ENCODE data around the gene FYCO1. TPM values are rescaled to one million over a fixed set of nuclear protein-coding genes. Genes with fewer than 3 reads are reported as not detected.

FYCO1 gene
- total and polyA plus RNA-seq, 9 of the 15 experiments (the other 6 are each of a cell fraction or from before 2014, with no cell fraction given), result 2.1 to 13.8 (median 7.4) TPM

- TF ChIP-seq HMG20A (CRISPR knock-in tag; conservative IDR thresholded peaks at IDR 0.05), result no peak
- peak; percentile 70 for TF ChIP-seq TAL1 (IDR thresholded peaks at IDR 0.05)
- TF ChIP-seq POLR2AphosphoS2 (IDR thresholded peaks at IDR 0.05; ENCODE audit: low read length), result no peak
- TF ChIP-seq SPI1 (IDR thresholded peaks at IDR 0.05; ENCODE audit: borderline replicate concordance, low read depth, low read length), result no peak
- peak; percentile 56 for TF ChIP-seq TFAP4 (CRISPR knock-in tag; IDR thresholded peaks at IDR 0.05; ENCODE audit: borderline replicate concordance)
- peak; percentile 70 for TF ChIP-seq ARID1B (IDR thresholded peaks at IDR 0.05)
- TF ChIP-seq ZNF766 (CRISPR knock-in tag; conservative IDR thresholded peaks at IDR 0.05), result no peak
- TF ChIP-seq NUFIP1 (IDR thresholded peaks at IDR 0.05; ENCODE audit: partially characterized antibody), result no peak
- TF ChIP-seq MNT (conservative IDR thresholded peaks at IDR 0.05), result peak; percentile 30 to 55; a peak in 2 of 4 replicates
- TF ChIP-seq SMARCA5 (IDR thresholded peaks at IDR 0.05), result no peak
- no peak for TF ChIP-seq ZNF197 (CRISPR knock-in tag; IDR thresholded peaks at IDR 0.05; ENCODE audit: low read depth)
- TF ChIP-seq HMBOX1 (IDR thresholded peaks at IDR 0.05), result peak; percentile 93
- TF ChIP-seq CHD4 (IDR thresholded peaks at IDR 0.05; ENCODE audit: insufficient read depth, insufficient replicate concordance, low read depth, low read length, poor library complexity, severe bottlenecking), result no peak
- TF ChIP-seq ZNF57 (CRISPR knock-in tag; IDR thresholded peaks at IDR 0.05), result no peak
- TF ChIP-seq NR2F6 (CRISPR knock-in tag; IDR thresholded peaks at IDR 0.05), result no peak
- no peak for TF ChIP-seq GMEB1 (CRISPR knock-in tag; IDR thresholded peaks at IDR 0.05)
- TF ChIP-seq GABPA (tag; conservative IDR thresholded peaks at IDR 0.05; ENCODE audit: low read depth), result no peak
- TF ChIP-seq SMAD4 (CRISPR knock-in tag; conservative IDR thresholded peaks at IDR 0.05), result peak; percentile 77
- TF ChIP-seq RBM34 (IDR thresholded peaks at IDR 0.05; ENCODE audit: borderline replicate concordance, insufficient read depth, low read length), result no peak
- no peak for TF ChIP-seq NONO (IDR thresholded peaks at IDR 0.05; ENCODE audit: low read depth in 2 of 2, low read length in 1 of 2)
- no peak for TF ChIP-seq ARID3A (IDR thresholded peaks at IDR 0.05; ENCODE audit: borderline replicate concordance, low read depth, low read length)
- TF ChIP-seq CBFA2T2 (conservative IDR thresholded peaks at IDR 0.05), result peak; percentile 73
Observed at GRCh38 chr3:45874677-45875346, 120.8 kb downstream of the FYCO1 start (continued).

All from K562 (cell line).